Nucleus accumbens (tissue), 56 donors: Measurements from ENCODE around the gene BACE2.

Experiments
- DNase-seq, 56 donors: peaks; one replicate each; lab custom pipeline; 2025; lab: John Stamatoyannopoulos, UW

Gene BACE2

GRCh38 chr21:41167348-41168342 lies at the start of gene BACE2:
Gene BACE2 (plus strand): TSS chr21:41168160. CDS start chr21:41168264, 104 bp downstream.
- DNase-seq, result peak in 41 of 56 donors; percentile 8 to 75 (median 37)

- no peak for DNase-seq
Measured at GRCh38 chr21:41119901-41120300, 48.1 kb upstream of the BACE2 start.

- no peak for DNase-seq
Measured at GRCh38 chr21:41120997-41121396, 47.0 kb upstream of the BACE2 start.

- peak in 48 of 56 donors; percentile 2 to 86 (median 46) for DNase-seq
Measured at GRCh38 chr21:41121785-41122415, 46.1 kb upstream of the BACE2 start.

- DNase-seq, result no peak
Measured at GRCh38 chr21:41124641-41125201, 43.2 kb upstream of the BACE2 start.

GRCh38 chr21:41128981-41129380 lies 39.0 kb upstream of the BACE2 start:
- DNase-seq, result no peak

GRCh38 chr21:41130883-41131282 lies 37.1 kb upstream of the BACE2 start:
- no peak for DNase-seq

- peak in 2 of 56 donors; percentile 4 to 10 for DNase-seq
Measured at GRCh38 chr21:41133874-41134522, 34.0 kb upstream of the BACE2 start.

GRCh38 chr21:41135746-41136145 lies 32.2 kb upstream of the BACE2 start:
- no peak for DNase-seq

GRCh38 chr21:41136286-41136685 lies 31.7 kb upstream of the BACE2 start:
- DNase-seq, result no peak

- DNase-seq, result no peak
Measured at GRCh38 chr21:41137401-41137800, 30.6 kb upstream of the BACE2 start.

- no peak for DNase-seq
Measured at GRCh38 chr21:41137889-41138288, 30.1 kb upstream of the BACE2 start.

GRCh38 chr21:41138711-41139110 lies 29.2 kb upstream of the BACE2 start:
- DNase-seq, result no peak

GRCh38 chr21:41139275-41139674 lies 28.7 kb upstream of the BACE2 start:
- DNase-seq, result no peak

GRCh38 chr21:41139951-41140350 lies 28.0 kb upstream of the BACE2 start:
- DNase-seq, result no peak

GRCh38 chr21:41141031-41141457 lies 26.9 kb upstream of the BACE2 start:
- no peak for DNase-seq

- peak in 5 of 56 donors; percentile 8 to 28 (median 13) for DNase-seq
Measured at GRCh38 chr21:41142051-41142795, 25.7 kb upstream of the BACE2 start.

- DNase-seq, result no peak
Measured at GRCh38 chr21:41143596-41144325, 24.2 kb upstream of the BACE2 start.
